Liver (tissue), 3 donors: ENCODE measurements around the gene MAGOHB.

ENCODE experiments used
- CTCF ChIP-seq: fragments of 150-350 bp; IDR thresholded peaks from 2 replicates; pipeline ENCODE4 v1.5.1; 2017; ENCODE audit warnings: improper control_type of control experiment, low read depth, low read length; ENCODE audit not compliant: missing input control
- JUND ChIP-seq, 2 donors: IDR thresholded peaks; 2 replicates each; pipeline ENCODE4 v1.6.1; 2016; ENCODE audit warnings: antibody characterized with exemption in 2 of 2
- RAD21 ChIP-seq, 2 donors: IDR thresholded peaks; 2 replicates each; pipeline ENCODE4 v1.6.1; 2016; ENCODE audit warnings: antibody characterized with exemption in 2 of 2, mild to moderate bottlenecking in 2 of 2
- TAF1 ChIP-seq: conservative IDR thresholded peaks from 2 replicates; pipeline ENCODE4 v1.6.1; 2016; ENCODE audit warnings: antibody characterized with exemption, mild to moderate bottlenecking
- TF ChIP-seq, protein P1 (sequence below): IDR thresholded peaks from 2 replicates; pipeline ENCODE4 v1.6.1; 2016; ENCODE audit warnings: antibody characterized with exemption, mild to moderate bottlenecking
- donor health status: healthy.
- donor health status: healthy.

GRCh38 chr12:10633541-10633940 is 20.1 kb upstream of the MAGOHB start:
- TF ChIP-seq CTCF (no peak), RAD21 (IDR thresholded peaks at IDR 0.05) (no peak), JUND (IDR thresholded peaks at IDR 0.05) (no peak), TAF1 (no peak)
- TF ChIP-seq, protein P1, sequence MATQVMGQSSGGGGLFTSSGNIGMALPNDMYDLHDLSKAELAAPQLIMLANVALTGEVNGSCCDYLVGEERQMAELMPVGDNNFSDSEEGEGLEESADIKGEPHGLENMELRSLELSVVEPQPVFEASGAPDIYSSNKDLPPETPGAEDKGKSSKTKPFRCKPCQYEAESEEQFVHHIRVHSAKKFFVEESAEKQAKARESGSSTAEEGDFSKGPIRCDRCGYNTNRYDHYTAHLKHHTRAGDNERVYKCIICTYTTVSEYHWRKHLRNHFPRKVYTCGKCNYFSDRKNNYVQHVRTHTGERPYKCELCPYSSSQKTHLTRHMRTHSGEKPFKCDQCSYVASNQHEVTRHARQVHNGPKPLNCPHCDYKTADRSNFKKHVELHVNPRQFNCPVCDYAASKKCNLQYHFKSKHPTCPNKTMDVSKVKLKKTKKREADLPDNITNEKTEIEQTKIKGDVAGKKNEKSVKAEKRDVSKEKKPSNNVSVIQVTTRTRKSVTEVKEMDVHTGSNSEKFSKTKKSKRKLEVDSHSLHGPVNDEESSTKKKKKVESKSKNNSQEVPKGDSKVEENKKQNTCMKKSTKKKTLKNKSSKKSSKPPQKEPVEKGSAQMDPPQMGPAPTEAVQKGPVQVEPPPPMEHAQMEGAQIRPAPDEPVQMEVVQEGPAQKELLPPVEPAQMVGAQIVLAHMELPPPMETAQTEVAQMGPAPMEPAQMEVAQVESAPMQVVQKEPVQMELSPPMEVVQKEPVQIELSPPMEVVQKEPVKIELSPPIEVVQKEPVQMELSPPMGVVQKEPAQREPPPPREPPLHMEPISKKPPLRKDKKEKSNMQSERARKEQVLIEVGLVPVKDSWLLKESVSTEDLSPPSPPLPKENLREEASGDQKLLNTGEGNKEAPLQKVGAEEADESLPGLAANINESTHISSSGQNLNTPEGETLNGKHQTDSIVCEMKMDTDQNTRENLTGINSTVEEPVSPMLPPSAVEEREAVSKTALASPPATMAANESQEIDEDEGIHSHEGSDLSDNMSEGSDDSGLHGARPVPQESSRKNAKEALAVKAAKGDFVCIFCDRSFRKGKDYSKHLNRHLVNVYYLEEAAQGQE: no peak
